ENCODE measurements around the gene SLIT1. TPM values are rescaled to one million over a fixed set of nuclear protein-coding genes. Genes with fewer than 3 reads are reported as not detected.
A peak's percentile ranks its signal among the peaks of the same experiment; 100 is the strongest.

SLIT1 gene
- total and polyA plus RNA-seq, 12 donors: 0.05 to 0.65 (median 0.15) TPM

GRCh38 chr10:97005349-97005748, 180.4 kb downstream of the SLIT1 start:
- intact Hi-C loops (cut with DNase I): no loop called here
- no peaks in the 10 kb centered on the region for H3K4me1 ChIP-seq (replicated peaks in 1 of 2)
- H3K27me3 ChIP-seq: no peaks in the 10 kb centered on the region
- DNase-seq: peak in 1 of 7 donors; percentile 24
- H3K36me3 ChIP-seq (replicated peaks in 1 of 2): no peaks in the 10 kb centered on the region
- H3K9me3 ChIP-seq (replicated peaks in 1 of 3): peaks cover 0 to 7% (median 0%) of the 10 kb centered on the region in 3 donors
- WGBS, 4 donors: 83 to 90% (median 86%) methylated on average over 5 of the region's 5 CpGs
- H3K27ac ChIP-seq: no peak overlapping the region
- TF ChIP-seq CTCF (IDR thresholded peaks at IDR 0.05) (no peak), POLR2A (IDR thresholded peaks at IDR 0.05) (no peak)
- no peak overlapping the region for H3K4me3 ChIP-seq

GRCh38 chr10:97004591-97004990, 181.2 kb downstream of the SLIT1 start:
- Histone ChIP-seq H3K36me3 (replicated peaks in 1 of 2) (no peaks in the 10 kb centered on the region), H3K9me3 (replicated peaks in 1 of 3) (peaks cover 0 to 7% (median 0%) of the 10 kb centered on the region in 3 donors), H3K27me3 (no peaks in the 10 kb centered on the region), H3K4me1 (replicated peaks in 1 of 2) (no peaks in the 10 kb centered on the region), H3K4me3 (no peak overlapping the region), H3K27ac (no peak overlapping the region)
- intact Hi-C loops (cut with DNase I): no loop called here
- 82 to 94% (median 90%) methylated on average over 5 to 10 of the region's 10 CpGs for WGBS, 4 donors
- no peak for TF ChIP-seq CTCF (IDR thresholded peaks at IDR 0.05)
- TF ChIP-seq POLR2A (IDR thresholded peaks at IDR 0.05): no peak
- DNase-seq: peak in 1 of 7 donors; percentile 35

GRCh38 chr10:97003804-97004201, 182.0 kb downstream of the SLIT1 start:
- Histone ChIP-seq H3K27me3 (no peaks in the 10 kb centered on the region), H3K36me3 (replicated peaks in 1 of 2) (no peaks in the 10 kb centered on the region), H3K27ac (no peak overlapping the region), H3K4me1 (replicated peaks in 1 of 2) (no peaks in the 10 kb centered on the region), H3K9me3 (replicated peaks in 1 of 3) (peaks cover 0 to 7% (median 0%) of the 10 kb centered on the region in 3 donors), H3K4me3 (no peak overlapping the region)
- TF ChIP-seq POLR2A (IDR thresholded peaks at IDR 0.05): no peak
- 90 to 100% (median 96%) methylated on average over 5 to 8 of the region's 8 CpGs for WGBS, 4 donors
- DNase-seq: no peak
- intact Hi-C loops (cut with DNase I): no loop called here

- Histone ChIP-seq H3K4me1 (replicated peaks in 1 of 2) (no peaks in the 10 kb centered on the region), H3K36me3 (replicated peaks in 1 of 2) (no peaks in the 10 kb centered on the region), H3K27ac (no peak overlapping the region), H3K9me3 (replicated peaks in 1 of 3) (peaks cover 0 to 7% (median 0%) of the 10 kb centered on the region in 3 donors), H3K4me3 (no peak overlapping the region), H3K27me3 (no peaks in the 10 kb centered on the region)
- intact Hi-C loops (cut with DNase I): no loop called here
- TF ChIP-seq CTCF (IDR thresholded peaks at IDR 0.05): no peak
- no peak for TF ChIP-seq POLR2A (IDR thresholded peaks at IDR 0.05)
- DNase-seq: no peak
- 82 to 95% (median 91%) methylated on average over 6 to 13 of the region's 13 CpGs for WGBS, 4 donors
These were observed 182.5 kb downstream of the SLIT1 start for GRCh38 chr10:97003151-97003803.

GRCh38 chr10:97002670-97003069, 183.1 kb downstream of the SLIT1 start:
- Histone ChIP-seq H3K27me3 (no peaks in the 10 kb centered on the region), H3K4me1 (replicated peaks in 1 of 2) (no peaks in the 10 kb centered on the region), H3K4me3 (no peak overlapping the region), H3K36me3 (replicated peaks in 1 of 2) (no peaks in the 10 kb centered on the region), H3K9me3 (replicated peaks in 1 of 3) (peaks cover 0 to 6% (median 0%) of the 10 kb centered on the region in 3 donors), H3K27ac (no peak overlapping the region)
- TF ChIP-seq CTCF (IDR thresholded peaks at IDR 0.05) (no peak), POLR2A (IDR thresholded peaks at IDR 0.05) (no peak)
- 94 to 100% (median 96%) methylated on average over 8 to 16 of the region's 16 CpGs for WGBS, 4 donors
- intact Hi-C loops (cut with DNase I): no loop called here
- no peak for DNase-seq

Data from adrenal gland (tissue), 12 donors.